Activated CD8-positive, alpha-beta T cell treated with anti-CD3 and anti-CD28 coated beads for 36 hours (primary cell): ENCODE measurements around the gene MGLL. TPM values are rescaled to one million over a fixed set of nuclear protein-coding genes. Genes with fewer than 3 reads are reported as not detected.

ENCODE experiments used
- ATAC-seq: fragments of 200-7000 bp; cut with Tn5 transposase; one replicate; pipeline ENCODE4 v1.10.0; 2021; ENCODE audit warnings: mild to moderate bottlenecking, moderate library complexity
- CTCF ChIA-PET: fragments of 350-600 bp; sonication (Branson Sonifier 250); formaldehyde crosslinking; loops from one replicate; lab custom pipeline; 2021; ENCODE audit warnings: antibody characterized with exemption; lab: Charles Lee
- POLR2A ChIA-PET: fragments of 350-600 bp; sonication (Branson Sonifier 250); formaldehyde crosslinking; loops from one replicate; lab custom pipeline; 2021; ENCODE audit warnings: antibody characterized with exemption; lab: Charles Lee
- DNase-seq: peaks from one replicate; pipeline ENCODE4 v3.0.0-alpha.2; 2020
- H3K27ac Mint-ChIP-seq: one replicate; pipeline ENCODE4 v1.8.0; 2021; ENCODE audit warnings: mild to moderate bottlenecking, mixed read lengths
- H3K27me3 Mint-ChIP-seq: one replicate; pipeline ENCODE4 v1.8.0; 2021; ENCODE audit warnings: mixed read lengths
- H3K36me3 Mint-ChIP-seq: one replicate; pipeline ENCODE4 v1.8.0; 2021; ENCODE audit warnings: low read depth, mixed read lengths
- H3K4me1 Mint-ChIP-seq: one replicate; pipeline ENCODE4 v1.8.0; 2021; ENCODE audit warnings: low read depth, mixed read lengths
- H3K4me3 Mint-ChIP-seq: one replicate; pipeline ENCODE4 v1.8.0; 2021; ENCODE audit warnings: mild to moderate bottlenecking, moderate library complexity, mixed read lengths
- H3K9me3 Mint-ChIP-seq: one replicate; pipeline ENCODE4 v1.8.0; 2021; ENCODE audit warnings: mixed read lengths
- CTCF ChIP-seq: fragments of 200-600 bp; IDR thresholded peaks from one replicate; pipeline ENCODE4 v1.8.0; 2022; ENCODE audit warnings: antibody characterized with exemption, mild to moderate bottlenecking
- intact Hi-C: fragments of 100-400 bp; cut with micrococcal nuclease; formaldehyde crosslinking; loops from one replicate; pipeline ENCODE4 v1.10.0; 2022
- total RNA-seq, 2 experiments: library from RNA; stranded (reverse); gene quantifications; one replicate each; pipeline ENCODE4 v1.2.3, GENCODE V29; 2021

MGLL gene
- total RNA-seq, 2 experiments from 2014 or later, result 1.1 to 3.1 TPM

- no peak for TF ChIP-seq CTCF
- no peak overlapping the region for H3K27ac Mint-ChIP-seq
- CTCF ChIA-PET, result no interaction called here
- no peaks in the 10 kb centered on the region for H3K36me3 Mint-ChIP-seq
- no peaks in the 10 kb centered on the region for H3K27me3 Mint-ChIP-seq
- H3K9me3 Mint-ChIP-seq, result no peaks in the 10 kb centered on the region
- intact Hi-C loops, result no loop called here
- POLR2A ChIA-PET, result no interaction called here
- DNase-seq (no peak), ATAC-seq (no peak)
- H3K4me1 Mint-ChIP-seq, result peaks cover 3% of the 10 kb centered on the region
- H3K4me3 Mint-ChIP-seq, result no peak overlapping the region
Observed at GRCh38 chr3:127809611-127810010, 12.7 kb downstream of the MGLL start.

- no peak for TF ChIP-seq CTCF
- POLR2A ChIA-PET, result no interaction called here
- H3K9me3 Mint-ChIP-seq, result no peaks in the 10 kb centered on the region
- ATAC-seq (no peak), DNase-seq (no peak)
- no peaks in the 10 kb centered on the region for H3K36me3 Mint-ChIP-seq
- no peak overlapping the region for H3K4me3 Mint-ChIP-seq
- CTCF ChIA-PET, result no interaction called here
- no peak overlapping the region for H3K27ac Mint-ChIP-seq
- intact Hi-C loops, result no loop called here
- no peaks in the 10 kb centered on the region for H3K27me3 Mint-ChIP-seq
- peaks cover 3% of the 10 kb centered on the region for H3K4me1 Mint-ChIP-seq
Observed at GRCh38 chr3:127809211-127809610, 13.1 kb downstream of the MGLL start.

- Mint-ChIP-seq H3K9me3 (no peaks in the 10 kb centered on the region), H3K4me1 (peaks cover 3% of the 10 kb centered on the region), H3K27me3 (no peaks in the 10 kb centered on the region), H3K36me3 (no peaks in the 10 kb centered on the region), H3K27ac (no peak overlapping the region), H3K4me3 (no peak overlapping the region)
- no peak for TF ChIP-seq CTCF
- intact Hi-C loops, result no loop called here
- ChIA-PET CTCF (no interaction called here), POLR2A (no interaction called here)
- DNase-seq, result no peak
- ATAC-seq, result peak; percentile 51
Observed at GRCh38 chr3:127808197-127808596, 14.1 kb downstream of the MGLL start.

- no peak overlapping the region for H3K27ac Mint-ChIP-seq
- no peak for TF ChIP-seq CTCF
- ATAC-seq (no peak), DNase-seq (no peak)
- ChIA-PET POLR2A (no interaction called here), CTCF (interaction anchor here (0.7 kb wide), 1 partner anchor 16 kb away, joined by 3 read pairs; no protein-coding TSS in a partner anchor)
- no peaks in the 10 kb centered on the region for H3K27me3 Mint-ChIP-seq
- no peaks in the 10 kb centered on the region for H3K9me3 Mint-ChIP-seq
- H3K4me3 Mint-ChIP-seq, result no peak overlapping the region
- peaks cover 9% of the 10 kb centered on the region for H3K4me1 Mint-ChIP-seq
- H3K36me3 Mint-ChIP-seq, result no peaks in the 10 kb centered on the region
- intact Hi-C loops, result no loop called here
Observed at GRCh38 chr3:127805026-127805753, 17.1 kb downstream of the MGLL start.

GRCh38 chr3:127804141-127804540 is 18.2 kb downstream of the MGLL start:
- Mint-ChIP-seq H3K4me3 (no peak overlapping the region), H3K9me3 (no peaks in the 10 kb centered on the region), H3K36me3 (no peaks in the 10 kb centered on the region), H3K27me3 (no peaks in the 10 kb centered on the region), H3K4me1 (peaks cover 12% of the 10 kb centered on the region), H3K27ac (no peak overlapping the region)
- intact Hi-C loops, result no loop called here
- TF ChIP-seq CTCF, result no peak
- ChIA-PET CTCF (no interaction called here), POLR2A (interaction anchor here (1.1 kb wide), 1 partner anchor 41 kb away, joined by 4 read pairs; no protein-coding TSS in a partner anchor)
- DNase-seq, result no peak
- ATAC-seq, result no peak
